EL (cell line): ENCODE data around the gene POLD2.
A peak's percentile ranks its signal among the peaks of the same experiment; 100 is the strongest.

ENCODE experiments used
- DNase-seq: peaks from one replicate; pipeline ENCODE4 v3.0.0-alpha.2; 2016

The POLD2 gene

GRCh38 chr7:44112997-44113763, 10.2 kb downstream of the POLD2 start:
- DNase-seq = no peak

- no peak for DNase-seq
Observed at GRCh38 chr7:44112231-44112996, 10.9 kb downstream of the POLD2 start.

DNA sequence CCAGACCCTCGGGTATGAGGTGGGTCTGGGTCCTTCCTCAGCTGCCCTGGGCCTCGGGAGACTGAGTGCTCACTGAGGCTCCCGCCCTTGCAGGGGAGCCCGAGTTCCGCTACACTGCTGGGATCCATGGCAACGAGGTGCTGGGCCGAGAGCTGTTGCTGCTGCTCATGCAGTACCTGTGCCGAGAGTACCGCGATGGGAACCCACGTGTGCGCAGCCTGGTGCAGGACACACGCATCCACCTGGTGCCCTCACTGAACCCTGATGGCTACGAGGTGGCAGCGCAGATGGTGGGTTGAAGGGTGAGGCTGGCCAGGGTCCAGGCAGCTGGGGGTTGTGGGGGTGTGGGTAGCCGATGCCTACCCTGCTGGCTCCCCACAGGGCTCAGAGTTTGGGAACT, 11.6 kb downstream of the POLD2 start:
- no peak for DNase-seq

- no peak for DNase-seq
Observed at GRCh38 chr7:44110719-44111635, 12.4 kb downstream of the POLD2 start.

- no peak for DNase-seq
Observed at GRCh38 chr7:44109991-44110390, 13.4 kb downstream of the POLD2 start.

DNA sequence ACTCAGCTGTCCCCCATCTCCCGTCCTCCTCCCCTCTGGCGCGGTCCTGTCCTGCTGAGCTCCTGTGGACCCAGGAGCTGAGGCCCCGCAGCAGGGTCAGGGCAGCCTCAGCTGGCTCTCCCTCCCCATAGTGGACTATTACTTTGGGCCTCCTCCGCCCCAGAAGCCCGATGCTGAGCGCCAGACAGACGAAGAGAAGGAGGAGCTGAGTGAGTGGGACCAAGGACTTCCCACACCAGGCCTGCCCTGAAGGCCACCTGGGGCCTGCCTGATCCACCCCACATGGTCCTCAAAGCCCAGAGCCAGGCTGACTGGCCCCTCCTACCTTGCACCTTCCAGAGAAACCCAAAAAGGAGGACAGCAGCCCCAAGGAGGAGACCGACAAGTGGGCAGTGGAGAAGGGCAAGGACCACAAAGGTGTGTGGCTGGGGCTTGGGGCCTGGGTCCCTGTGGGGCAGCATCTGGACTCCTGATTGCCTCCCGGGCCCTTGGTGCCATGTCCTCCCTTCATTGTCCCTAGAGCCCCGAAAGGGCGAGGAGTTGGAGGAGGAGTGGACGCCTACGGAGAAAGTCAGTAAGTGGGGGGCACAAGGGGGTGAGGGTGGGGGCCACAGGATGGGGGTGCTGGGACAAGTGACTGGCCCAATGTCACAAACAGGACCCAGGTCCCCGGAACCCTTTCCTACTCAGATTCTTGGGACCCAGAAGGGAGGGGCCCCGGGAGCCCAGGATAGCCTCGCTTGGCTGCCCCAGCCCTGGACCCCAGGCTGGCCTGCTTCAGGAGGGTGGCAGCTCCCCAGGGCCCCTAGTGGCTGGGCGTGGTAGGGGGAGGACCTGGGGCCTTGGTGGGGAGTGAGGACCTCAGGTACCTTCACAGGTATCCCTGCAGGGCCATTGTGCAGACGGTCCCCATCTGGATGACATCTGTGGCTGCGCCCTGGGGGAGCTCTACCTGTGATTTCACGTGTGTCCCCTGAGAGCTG, 14.3 kb downstream of the POLD2 start:
- DNase-seq = no peak

GRCh38 chr7:44107961-44108767, 15.2 kb downstream of the POLD2 start:
- no peak for DNase-seq

- DNase-seq = no peak
Observed at GRCh38 chr7:44107116-44107960, 16.0 kb downstream of the POLD2 start.

- no peak for DNase-seq
Observed at GRCh38 chr7:44106311-44107065, 16.9 kb downstream of the POLD2 start.

GRCh38 chr7:44105832-44106231, 17.5 kb downstream of the POLD2 start:
- DNase-seq = no peak

DNA sequence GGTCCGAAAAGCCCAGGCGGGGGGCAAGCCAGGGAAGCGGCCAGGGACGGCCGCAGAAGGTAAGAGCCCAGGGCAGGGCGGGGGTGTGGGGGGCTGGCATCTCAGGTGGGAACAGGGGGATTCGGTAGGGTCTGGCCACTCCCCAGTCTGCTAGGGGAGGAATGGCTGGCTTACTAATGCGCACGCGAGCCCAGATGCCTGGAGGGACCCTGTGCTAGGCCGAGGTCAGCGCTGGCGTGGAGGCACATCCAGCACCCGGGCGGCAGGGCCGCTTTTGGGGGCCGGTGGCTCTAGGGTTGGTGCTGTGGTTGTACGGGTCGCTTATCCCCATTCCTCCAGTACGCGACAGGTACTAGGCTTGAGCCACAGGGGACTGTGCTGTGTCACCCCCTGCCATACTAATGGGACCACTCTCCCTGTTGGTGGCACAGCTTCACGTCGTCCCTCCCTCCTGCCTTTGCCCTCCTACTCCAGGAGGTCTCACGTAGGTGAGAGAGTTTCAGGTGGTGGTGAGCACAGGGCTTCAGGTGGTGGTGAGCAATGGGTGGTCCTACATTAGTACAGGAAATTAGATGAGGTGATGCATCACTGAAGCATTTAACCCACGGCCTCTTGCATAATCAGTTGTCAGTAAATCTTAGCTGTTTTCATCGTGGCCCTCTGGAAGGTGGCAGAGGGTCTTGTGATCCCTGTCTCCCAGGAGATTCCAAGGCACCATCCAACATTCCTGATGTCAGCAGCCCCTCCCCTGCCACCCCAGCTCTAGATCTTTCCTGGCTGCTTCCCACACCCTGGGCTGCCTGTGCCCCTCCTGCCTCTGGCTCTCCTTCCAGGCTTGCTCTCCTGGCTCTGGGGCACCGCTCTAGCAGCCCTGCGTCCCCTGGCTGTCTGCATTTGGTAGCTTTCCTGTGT, 18.2 kb downstream of the POLD2 start:
- peak; percentile 80 for DNase-seq

DNA sequence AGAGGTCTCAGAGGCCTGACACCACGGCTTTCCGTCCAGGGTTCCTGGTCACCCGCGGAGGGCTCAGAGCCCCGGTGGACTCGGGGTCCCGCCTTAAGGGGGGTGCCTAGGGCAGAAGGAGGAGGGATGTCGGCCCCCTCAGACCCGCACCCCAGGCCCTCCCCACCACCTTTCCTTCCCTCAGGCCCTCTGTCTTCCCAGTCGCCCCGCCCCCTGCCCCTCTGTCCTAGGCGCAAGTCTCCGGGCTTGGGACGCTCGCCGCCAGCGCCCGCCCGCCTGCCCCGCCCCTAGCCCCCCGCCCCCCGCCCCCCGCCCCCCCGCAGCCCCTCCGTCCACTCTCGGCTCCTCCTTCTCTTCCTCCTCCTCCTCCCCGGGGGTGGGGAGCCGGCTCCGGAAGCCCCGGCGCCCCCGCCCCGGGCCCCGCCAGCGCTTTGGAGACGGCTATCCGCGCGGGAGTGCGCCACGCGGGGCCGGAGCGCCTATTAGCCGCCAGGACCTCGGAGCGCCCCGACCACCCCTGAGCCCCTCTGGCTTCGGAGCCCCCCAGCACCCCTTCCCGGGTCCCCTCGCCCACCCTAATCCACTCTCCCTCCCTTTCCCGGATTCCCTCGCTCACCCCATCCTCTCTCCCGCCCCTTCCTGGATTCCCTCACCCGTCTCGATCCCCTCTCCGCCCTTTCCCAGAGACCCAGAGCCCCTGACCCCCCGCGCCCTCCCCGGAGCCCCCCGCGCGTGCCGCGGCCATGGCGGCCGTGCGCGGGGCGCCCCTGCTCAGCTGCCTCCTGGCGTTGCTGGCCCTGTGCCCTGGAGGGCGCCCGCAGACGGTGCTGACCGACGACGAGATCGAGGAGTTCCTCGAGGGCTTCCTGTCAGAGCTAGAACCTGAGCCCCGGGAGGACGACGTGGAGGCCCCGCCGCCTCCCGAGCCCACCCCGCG, 19.2 kb downstream of the POLD2 start, which contains the start of gene AEBP1:
Gene AEBP1, plus strand, starts transcription at position 423 of the 937 bp plus-strand sequence. Its CDS starts 321 bp downstream, at position 744.
- DNase-seq = peak; percentile 59

DNA sequence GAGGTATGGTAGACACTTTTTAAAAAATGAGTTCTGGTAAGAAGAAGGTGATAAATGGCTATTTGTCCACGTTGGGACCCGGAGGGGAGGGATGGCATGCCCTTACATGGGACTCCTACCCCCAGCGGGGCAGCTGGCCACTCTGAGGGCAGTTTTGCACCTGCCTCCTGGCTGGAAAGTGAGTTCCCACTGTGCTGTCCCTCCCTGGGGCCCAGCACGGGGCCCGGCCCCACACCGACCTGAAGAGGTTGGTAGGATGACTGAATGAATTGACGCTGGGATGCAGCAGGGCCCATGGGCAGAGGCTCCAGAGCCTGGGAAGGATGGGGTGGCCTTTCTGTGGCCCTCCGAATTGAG, 19.8 kb downstream of the POLD2 start:
- no peak for DNase-seq

- DNase-seq = no peak
Observed at GRCh38 chr7:44102846-44103565, 20.3 kb downstream of the POLD2 start.

GRCh38 chr7:44101966-44102845, 21.1 kb downstream of the POLD2 start:
- DNase-seq = peak; percentile 78
